Femur (tissue), 1 donor: ENCODE data around the gene TTC12.
"Not testable (repeated sequence)": the region's sequence is repeated elsewhere in the genome, so short reads cannot be mapped to it uniquely, and the experiment has no call there.

ENCODE experiments used
- DNase-seq: peaks from one replicate; pipeline ENCODE4 v3.0.0-alpha.2; 2017

TTC12 gene

DNA sequence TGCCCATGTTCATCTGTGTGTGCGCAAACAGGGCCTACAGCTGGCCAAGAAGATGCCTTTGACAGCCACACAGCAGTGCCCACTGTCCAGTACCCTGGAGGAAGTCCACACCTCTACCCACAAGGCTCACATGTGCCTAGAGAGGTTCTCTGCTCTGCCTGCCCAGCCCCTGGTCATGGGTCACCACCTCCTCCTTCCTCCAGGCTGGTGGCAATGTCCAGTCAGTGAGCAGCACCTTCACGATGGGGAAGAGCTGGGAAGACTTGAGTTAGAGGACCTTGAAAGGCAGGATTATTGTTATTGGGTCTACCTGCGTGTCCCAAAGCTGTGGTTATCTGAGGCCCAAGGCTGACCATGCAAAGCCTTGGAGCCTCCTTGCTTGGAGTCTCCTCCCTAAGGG, 28.4 kb upstream of the TTC12 start:
- no peak for DNase-seq

DNA sequence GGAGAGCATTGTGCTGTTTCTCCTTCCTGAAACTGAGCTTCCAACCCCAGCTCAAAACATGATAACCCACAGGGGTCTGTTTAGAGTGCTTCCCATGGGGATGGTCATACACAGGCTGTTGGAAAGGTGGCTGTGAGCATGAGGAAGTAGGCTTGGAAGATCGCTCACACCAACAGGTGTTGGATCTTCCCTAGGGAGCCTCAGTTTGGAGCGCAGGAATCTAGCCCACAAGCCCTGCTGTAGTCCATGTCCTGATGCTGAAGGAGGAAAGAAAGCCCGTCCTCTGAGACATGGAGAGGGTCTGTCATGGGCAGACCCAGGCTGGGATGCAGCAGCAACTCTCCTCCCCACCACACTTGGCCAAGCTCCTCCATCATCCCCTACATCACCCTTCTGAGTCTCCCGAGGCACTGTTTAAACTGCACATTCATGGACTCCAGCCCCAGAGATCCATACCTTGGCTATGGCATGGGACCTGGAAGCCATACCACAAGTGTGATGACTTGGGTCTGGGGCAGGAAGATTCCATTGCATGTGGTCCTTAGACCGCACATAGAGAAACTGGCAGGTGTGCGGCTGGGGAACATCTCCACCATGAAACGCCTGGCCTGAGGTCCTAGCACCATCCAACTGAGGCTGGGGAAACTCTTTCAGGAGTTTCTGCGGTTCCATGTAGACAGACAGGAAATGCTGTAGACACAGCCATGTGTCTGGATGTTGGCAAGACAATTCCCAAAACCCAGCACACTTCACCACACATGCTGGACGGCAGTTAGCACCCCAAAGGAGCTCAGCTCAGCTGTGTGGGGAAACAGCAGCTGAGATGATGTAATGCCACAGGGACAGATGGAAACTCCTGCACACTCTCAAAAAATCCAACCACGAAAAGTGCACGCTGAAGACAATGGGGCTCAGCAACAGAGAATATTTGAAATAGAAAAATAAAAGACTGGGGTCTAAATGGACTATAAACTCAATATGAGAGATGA, 27.6 kb upstream of the TTC12 start:
- peak; percentile 67 for DNase-seq

DNA sequence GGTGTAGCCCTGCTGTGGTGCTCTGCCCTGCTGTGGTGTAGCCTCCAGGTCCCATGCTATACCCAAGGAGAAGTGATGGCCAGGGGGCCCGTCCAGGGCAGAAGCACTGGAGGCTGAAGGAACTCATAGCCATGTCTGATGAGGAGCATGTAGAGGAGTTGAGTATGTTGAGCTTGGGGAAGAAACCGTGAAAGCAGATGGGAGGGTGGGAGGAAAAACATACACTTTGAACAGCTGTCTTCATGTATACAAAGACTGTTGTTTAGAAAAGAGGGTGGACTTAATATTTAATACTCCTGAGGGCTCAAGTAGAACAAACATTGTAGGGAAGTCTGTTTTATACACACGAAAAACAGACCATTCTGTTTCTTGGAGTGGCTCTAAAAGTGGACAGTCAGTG, 26.6 kb upstream of the TTC12 start:
- DNase-seq: no peak

DNA sequence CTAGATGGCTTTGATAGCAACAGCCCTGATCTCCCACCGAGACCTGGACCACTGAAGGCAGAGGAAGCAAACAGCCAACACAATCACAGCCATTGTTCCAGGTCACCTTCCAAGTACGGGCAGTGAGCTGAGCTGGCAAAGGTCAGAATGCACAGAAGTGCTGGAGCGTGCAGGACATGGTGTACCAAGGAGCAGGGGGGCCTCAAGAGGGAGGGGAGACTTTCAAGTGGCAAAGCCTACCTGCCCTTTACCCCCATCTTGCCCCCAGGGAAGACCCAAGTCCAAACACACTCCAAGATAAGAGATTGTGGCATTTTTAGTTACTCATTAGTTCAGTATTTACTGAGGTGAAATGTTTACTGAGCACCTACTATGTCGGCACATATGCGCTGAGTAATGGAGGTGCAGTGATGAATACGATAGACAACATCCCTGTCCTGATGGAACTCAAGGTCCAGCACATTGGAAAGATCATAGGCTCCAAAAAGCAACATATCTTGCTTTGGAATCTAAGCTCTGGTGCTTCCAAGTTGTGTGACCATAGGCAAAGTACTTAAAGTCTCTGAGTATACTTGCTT, 26.0 kb upstream of the TTC12 start:
- no peak for DNase-seq

DNA sequence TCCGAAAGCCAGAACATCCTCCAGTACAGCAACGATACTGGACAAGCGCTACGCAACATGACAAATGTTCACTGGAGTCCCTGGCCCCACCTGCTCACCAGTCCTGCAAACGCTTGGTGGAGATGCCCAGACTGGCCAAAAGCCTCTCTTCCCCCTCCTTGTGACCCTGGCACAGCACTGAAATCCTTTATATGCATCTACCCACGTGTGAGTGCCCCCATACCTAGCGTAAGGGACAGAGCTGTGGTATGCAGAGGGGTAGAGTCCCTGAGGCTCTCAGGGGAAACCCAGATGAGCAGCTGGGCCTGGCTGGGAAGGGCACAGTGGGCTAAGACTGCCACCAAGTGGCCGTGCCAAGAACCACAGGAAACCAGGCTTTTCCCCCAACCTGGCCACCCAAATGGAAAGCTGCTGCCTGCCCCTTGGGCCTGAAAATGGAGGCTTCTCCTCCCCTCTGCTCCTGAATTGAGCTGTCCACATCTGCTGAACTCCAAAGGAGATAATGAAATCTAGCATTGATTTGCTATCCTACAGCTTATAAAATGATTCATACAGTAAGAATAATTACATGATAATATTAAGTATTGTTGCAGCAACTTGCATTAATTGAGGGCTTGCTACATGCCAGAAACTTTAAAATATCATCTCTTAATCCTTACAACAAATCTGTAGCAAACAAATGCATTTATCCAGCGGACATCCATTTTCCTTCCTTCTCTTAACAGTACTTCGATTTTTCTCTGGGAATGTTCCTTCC, 24.8 kb upstream of the TTC12 start:
- peak; percentile 73 for DNase-seq

DNA sequence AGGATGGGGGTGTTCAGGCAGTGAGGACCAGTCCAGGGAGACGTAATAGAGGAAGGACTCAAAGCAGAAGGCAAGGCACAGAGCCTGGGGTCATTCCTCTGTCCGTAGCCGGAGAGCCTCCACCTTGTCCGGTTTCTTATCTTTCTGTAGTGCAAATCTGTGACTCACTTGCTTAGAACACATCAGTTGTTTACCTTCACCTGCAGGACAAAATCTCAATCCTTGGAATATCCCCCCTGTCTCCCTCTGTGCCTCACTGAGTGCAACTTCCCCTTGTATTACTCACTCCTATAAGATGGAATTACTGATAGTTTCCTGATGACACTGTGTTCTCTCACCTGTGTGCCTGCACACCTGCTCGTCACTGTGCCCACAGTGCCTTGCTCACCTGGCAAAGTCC, 20.4 kb upstream of the TTC12 start:
- no peak for DNase-seq

DNA sequence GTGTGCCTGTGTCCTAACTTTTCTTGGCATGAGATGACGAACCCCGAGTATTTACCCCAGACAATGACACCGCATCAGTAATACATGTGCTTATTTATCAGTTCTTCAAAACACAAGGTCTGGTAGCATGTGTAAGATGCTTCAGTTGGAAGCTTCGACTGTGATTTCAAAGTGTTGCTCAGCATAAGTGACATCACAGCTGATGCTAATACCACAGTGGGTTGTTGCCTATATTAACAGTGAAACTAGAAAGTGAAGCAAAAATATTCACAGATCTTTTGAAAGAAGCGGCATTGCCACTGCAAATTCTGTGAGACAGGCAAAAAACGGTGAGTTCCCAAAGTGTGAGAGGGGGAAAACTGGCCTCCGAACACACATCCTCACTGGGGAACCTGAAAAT, 18.4 kb upstream of the TTC12 start:
- no peak for DNase-seq

DNA sequence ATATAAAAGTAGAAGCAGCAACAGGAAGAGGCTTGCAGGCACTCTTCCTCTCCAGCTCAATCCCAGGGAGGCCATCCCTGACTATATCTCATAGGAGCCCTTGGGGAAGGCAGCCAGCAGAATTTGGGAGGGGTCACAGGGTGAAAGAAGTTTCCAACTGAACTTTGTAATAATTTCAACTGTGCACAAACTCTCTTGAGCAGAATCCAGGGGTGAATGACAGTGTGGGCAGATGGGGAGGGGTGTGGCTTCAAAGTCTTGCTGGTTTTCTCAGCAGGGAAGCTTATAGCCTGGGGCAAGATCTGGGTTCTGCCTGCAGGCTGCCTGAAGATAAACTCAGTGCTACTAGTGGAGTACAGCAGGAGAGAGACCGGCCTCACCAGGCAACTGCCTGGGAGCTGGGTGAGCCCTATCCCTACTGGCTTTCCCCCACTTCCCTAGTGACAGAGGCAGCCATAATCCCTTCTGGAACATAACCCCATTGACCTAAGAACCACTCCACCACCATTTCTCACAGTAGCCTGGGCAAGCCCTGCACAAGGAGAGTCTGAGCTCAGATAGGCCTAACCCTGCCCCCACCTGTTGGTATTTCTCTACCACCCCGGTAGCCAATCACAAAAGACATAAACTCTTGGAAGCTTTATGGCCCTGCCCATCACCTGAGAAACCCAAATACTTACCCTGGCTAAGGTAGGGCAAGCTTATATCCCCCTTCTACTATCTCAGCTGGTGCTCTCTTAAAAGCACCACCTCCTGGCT, 17.8 kb upstream of the TTC12 start:
- DNase-seq: no peak

DNA sequence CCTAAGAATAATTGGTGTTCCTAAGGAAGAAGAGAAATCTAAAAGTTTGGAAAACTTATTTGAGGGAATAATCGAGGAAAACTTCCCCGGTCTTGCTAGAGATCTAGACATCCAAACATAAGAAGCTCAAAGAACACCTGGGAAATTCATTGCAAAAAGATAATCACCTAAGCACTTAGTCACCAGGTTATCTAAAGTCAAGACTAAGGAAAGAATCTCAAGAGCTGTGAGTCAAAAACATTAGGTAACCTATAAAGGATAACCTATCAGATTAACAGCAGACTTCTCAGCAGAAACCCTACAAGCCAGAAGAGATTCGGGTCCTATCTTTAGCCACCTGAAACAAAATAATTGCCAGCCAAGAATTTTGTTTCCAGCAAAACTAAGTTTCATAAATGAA, 15.9 kb upstream of the TTC12 start:
- DNase-seq: not testable (repeated sequence)

DNA sequence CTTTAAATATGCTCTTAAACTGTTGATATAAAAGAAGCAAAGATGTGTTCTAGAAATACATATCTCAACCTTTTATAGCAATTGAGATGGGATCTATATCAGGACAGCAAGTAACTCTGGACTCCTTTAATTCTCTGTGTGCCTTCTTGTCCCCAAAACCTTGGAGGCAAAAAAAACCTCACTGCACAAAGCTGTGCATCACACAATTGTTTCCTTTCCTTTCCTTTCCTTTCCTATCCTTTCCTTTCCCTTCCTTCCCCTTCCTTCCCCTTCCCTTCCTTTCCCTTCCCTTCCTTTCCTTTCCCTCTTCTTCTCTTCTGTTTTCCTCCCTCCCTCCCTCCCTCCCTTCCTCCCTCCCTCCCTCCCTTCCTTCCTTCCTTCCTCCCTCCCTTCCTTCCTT, 9.5 kb upstream of the TTC12 start:
- no peak for DNase-seq

DNA sequence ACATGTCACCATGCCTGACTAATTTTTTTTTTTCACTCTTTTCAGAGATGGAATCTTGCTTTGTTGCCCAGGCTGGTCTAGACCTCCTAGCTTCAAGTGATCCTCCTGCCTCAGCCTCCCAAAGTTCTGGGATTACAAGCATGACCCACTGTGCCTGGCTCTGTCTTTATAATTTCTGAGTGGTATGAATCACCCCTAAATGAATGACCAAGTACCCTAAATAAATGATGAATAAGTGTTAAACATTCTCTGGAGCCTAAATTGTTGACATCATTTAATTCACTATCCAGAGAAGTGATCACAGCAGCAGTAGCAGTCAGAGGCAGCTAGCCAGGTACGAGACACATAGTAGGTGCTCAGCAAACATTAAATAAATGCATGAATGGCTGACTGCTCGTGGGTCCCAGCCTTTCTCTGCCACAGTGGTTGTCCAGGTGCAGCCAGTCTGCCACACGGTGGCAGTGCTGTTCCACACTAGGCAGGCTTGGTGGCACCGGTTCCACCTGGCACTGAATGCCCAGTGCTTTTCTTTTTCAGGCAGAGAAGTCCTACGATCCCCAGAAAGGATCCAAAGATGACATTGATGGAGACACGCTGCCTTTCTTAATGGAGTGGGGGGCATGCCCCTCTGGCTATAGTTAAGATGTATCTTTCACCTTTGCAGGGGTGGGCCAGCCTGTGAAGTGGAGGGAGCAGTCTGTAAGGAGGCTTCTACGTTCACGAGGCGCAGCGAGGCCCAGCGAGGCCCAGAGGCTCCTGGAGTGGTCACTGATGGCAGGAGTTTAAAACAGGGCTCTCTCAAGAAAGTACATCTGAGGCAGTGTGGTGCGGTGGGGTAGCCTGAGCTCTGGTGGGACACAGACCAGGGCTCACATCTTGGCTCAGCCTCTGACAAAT, 8.7 kb upstream of the TTC12 start:
- peak; percentile 79 for DNase-seq

DNA sequence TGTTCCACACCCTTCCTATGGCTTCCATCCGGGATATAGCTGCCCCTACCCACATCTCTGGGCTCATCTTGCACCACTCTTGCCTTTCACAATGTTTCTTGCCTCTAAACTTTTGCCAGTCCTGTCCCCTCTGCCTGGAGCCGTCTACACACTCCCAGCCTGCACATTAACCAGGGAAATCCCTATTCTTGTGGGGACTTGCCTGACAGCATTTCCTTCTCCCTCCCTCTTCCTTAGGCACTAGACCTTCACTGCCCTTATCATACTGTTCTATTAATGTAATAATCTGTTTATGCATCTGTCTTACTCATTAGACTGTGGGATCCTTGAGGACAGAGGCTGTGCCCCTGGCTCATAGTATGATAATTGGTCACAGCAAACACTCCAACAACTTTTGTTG, 5.8 kb upstream of the TTC12 start:
- no peak for DNase-seq

DNA sequence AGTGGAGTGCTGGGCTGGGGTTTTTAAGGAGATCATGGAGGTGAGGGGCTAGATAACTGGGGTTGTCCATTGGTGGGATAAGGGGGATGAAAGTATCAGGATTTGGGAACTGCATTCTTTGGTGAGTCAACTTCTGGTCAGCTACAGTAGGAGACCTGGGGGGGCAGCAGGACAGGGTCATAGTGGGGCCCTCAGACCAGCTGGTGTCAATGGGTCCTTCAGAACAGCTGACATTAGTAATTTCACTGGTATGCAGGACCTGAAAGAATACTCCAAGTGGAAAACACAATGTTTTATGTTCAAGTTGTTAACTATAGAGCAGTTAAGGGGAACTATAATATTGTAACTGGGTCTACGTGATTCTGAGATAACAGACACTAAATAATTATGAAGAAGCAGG, 2.8 kb upstream of the TTC12 start:
- no peak for DNase-seq

DNA sequence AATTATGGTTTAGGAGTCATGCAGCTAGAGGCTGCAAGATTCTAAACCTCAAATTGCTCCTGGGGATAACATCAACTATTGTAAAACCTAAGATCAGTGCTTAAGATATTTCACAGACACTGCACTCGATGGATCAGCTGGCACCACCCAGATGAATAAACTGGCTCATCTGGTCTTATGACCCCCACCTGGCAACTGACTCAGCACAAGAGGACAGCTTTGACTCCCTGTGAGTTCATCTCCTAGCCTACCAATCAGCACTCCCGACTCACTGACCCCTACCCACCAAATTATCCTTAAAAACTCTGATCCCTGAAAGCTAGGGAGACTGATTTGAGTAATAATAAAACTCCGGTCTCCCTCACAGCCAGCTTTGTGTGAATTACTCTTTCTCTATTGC, 782 bp upstream of the TTC12 start:
- no peak for DNase-seq

DNA sequence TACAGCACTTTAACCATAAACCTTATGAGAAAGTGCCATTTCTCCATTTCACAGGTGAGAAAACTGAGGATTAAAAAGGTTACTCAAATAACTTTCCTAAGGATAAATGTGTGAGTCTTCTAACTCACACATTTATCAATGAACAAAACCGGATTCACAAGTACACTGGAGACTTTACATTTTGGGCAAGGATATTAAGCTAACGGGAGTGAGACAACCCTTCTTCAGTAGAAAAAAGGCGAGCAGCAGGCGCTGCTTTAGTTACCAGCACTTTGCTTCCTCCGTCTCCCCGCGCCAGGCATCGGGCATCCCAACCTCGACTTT, 356 bp upstream of the TTC12 start:
- DNase-seq: no peak

DNA sequence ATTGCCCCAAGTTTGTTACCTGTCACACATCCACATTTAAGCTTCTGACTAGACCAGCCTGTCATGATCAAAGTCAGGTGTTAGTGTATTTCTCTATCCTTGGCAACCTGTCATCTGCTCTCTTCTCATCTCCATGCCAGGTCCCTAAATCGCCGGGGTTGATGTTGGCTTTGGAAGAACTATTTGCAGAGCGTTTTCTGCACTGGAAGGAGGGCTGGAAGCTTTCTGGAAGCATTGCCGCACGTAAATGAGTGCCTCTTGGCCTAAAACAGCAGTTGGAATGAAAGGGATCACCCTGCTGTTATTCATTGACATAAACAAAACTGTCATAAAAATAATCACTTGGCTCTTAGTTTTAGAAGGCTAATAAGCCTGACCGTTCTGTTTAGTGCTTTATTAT, 1.4 kb downstream of the TTC12 start:
- DNase-seq: no peak

DNA sequence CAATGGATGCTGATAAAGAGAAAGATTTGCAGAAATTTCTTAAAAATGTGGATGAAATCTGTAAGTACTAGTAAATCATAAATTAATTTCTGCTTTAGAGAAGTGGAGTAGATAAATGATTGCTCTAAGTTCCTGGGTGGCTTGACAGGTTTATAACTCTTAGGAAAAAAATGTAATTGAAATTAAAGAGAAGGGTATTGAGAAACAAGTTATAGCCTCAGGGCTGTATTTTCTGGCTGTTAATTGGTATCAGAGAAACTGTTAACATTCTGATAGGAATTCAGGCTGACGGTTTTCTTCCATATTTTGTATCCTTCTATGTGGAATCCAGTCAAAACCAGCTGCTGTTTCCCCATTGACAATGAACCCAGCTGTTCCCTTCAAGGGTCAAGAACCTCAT, 1.9 kb downstream of the TTC12 start:
- no peak for DNase-seq

DNA sequence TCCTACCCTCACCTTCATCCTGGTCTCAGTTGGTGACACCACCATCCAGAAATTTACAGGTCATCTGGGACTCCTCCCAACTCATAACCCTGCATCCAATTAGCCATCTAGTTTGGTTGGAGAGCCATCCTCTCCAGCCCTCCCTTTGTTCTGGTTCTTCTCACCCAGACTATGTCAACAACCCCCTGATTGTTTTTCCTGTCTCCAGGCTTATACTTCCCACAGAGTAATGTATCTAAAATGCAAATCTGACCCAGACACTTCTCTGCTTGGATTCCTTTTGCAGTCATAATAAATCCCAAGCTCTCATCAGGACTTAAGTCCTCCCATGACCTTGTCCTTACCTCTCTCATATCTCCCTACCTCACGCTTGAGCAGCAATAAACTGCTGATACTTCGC, 3.0 kb downstream of the TTC12 start:
- DNase-seq: no peak

DNA sequence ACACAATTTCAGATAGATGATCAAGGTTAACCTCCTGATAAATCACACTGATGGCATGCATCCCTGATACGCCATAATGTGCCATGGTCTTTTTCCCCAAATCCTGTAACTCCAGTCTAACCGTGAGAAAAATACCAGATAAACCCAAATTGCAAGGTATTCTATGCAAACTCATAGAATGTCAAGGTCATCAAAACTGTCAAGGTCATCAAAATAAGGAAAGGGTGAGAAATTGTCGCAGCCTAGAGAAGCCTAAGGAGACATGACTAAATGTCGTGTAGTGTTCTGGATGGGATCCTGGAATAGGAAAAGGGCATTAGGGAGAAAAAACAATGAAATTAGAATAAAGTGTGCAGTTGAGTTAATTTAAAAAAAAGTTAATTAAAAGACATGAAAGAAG, 4.7 kb downstream of the TTC12 start:
- no peak for DNase-seq

DNA sequence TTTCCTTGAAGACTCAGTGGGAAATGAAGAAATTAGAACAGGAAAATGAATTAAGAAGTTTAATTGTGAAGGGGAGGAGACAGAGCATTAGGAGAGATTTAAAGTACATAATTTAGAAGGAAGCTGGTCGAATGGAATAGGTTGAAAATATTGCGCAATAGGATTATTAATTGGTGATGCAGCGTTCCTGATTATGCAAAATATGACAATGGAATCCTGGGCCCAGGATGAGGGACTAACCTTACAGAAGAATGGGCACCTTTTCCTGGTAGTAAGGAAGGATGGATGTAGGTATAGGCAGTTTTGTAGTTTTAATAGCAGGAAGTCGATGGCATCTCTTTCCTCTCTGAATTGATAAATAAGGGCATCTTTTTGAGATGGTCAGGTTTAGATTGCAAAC, 7.8 kb downstream of the TTC12 start:
- no peak for DNase-seq

DNA sequence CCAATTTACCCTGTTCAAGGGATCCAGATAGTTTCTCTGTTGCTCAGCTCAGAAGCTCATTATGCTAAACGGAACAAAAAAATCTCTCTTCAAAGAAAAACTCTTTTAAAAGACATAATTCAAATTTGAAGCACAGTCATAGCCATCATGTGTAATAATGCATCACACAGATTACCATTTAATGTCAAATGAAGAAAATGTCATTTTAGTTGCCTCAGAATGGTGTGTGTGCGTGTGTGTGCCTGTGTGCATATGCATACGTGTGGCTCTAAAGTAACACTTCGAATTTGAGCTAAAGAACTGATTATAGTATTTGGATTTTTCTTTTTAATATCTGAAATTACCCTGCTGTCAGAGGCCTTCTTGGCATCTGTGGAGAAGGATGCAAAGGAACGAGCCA, 9.9 kb downstream of the TTC12 start:
- DNase-seq: no peak

DNA sequence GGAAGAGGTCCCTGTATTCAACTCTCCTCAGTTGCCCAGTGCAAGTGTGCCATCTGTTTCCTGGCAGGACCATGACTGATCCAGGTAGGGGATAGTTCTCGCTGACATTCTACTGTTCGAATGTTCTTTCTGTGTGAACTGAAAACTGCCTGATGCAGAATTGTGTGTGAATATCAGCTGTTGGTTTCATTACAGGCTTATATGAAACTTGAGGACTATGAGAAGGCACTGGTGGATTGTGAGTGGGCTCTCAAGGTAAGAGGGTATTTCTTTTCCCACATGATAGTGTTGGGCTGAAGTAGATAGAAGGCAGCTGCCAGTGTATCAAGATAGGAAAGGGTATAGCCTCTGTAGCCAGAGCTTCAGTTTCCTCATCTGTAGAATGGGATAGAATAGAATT, 15.3 kb downstream of the TTC12 start:
- no peak for DNase-seq
